HCT116 (cell line): Measurements from ENCODE around the gene HOXD8. TPM values are rescaled to one million over a fixed set of nuclear protein-coding genes. Genes with fewer than 3 reads are reported as not detected.

Experiments used
- ATAC-seq: fragments of 200-7000 bp; cut with Tn5 transposase; 2 replicates; pipeline ENCODE4 v1.9.1; 2020; ENCODE audit warnings: mild to moderate bottlenecking, moderate library complexity
- BruUV-seq: library from RNA; stranded (reverse); fragments of 400-500 nt; replicated peaks from 2 replicates; lab custom pipeline; 2021; lab: Mats Ljungman, UMichigan
- CTCF ChIA-PET: fragments of 300-600 bp; sonication (Branson Sonifier 250); formaldehyde crosslinking; loops from one replicate; lab custom pipeline; 2021; ENCODE audit warnings: antibody characterized with exemption; lab: Charles Lee
- POLR2A ChIA-PET: fragments of 300-600, 350-600 bp; sonication (Branson Sonifier 250); formaldehyde crosslinking; loops from one replicate; lab custom pipeline; 2021; ENCODE audit warnings: antibody characterized with exemption; lab: Charles Lee
- RAD21 ChIA-PET, 2 experiments: fragments of 300-600 bp; sonication (Branson Sonifier 250); formaldehyde crosslinking; loops; one replicate each; lab custom pipeline; 2023; ENCODE audit warnings: low total read pairs in 2 of 2; ENCODE audit not compliant: uncharacterized antibody in 2 of 2, unreplicated experiment in 2 of 2, low non-redundant PET in 1 of 2; lab: Charles Lee
- DNase-seq: peaks from one replicate; pipeline ENCODE4 v3.0.0-alpha.2; 2010; ENCODE audit warnings: low read depth, low spot score
- H2AFZ ChIP-seq: fragments of 200-600 bp; shearing (Covaris generic), sonication (generic); 2 replicates; pipeline ENCODE4 v1.6.1; 2017; ENCODE audit warnings: low read depth, mixed run types, mixed read lengths, antibody characterized with exemption, low read length; ENCODE audit not compliant: poor library complexity, severe bottlenecking
- H3K27ac ChIP-seq: 2 replicates; pipeline ENCODE4 v1.5.1; 2012; ENCODE audit warnings: low read depth, low read length
- H3K27me3 ChIP-seq: fragments of 200-600 bp; sonication (generic); 2 replicates; pipeline ENCODE4 v1.6.1; 2016; ENCODE audit warnings: mixed run types, low read length, mixed read lengths; ENCODE audit not compliant: insufficient read depth
- H3K36me3 ChIP-seq, 2 experiments: fragments of 200-500 bp in 1 of 2; fragments of 200-600 bp in 1 of 2; sonication (Bioruptor generic) in 1 of 2; sonication (generic) in 1 of 2; 2 replicates each; pipeline versions ENCODE4 v1.5.1 to v1.6.1; 2014 to 2016; ENCODE audit warnings: low read length in 2 of 2, inconsistent platforms in 1 of 2, mixed read lengths in 1 of 2, mixed run types in 1 of 2; ENCODE audit not compliant: insufficient read depth in 2 of 2, control insufficient read depth in 1 of 2
- H3K4me1 ChIP-seq, 2 experiments: fragments of 200-600 bp in 1 of 2; sonication (generic) in 1 of 2; 2 replicates each; pipeline versions ENCODE4 v1.5.1 to v1.6.1; 2012 to 2017; ENCODE audit warnings: low read length in 2 of 2, inconsistent platforms in 1 of 2, mild to moderate bottlenecking in 1 of 2, mixed read lengths in 1 of 2, mixed run types in 1 of 2, moderate library complexity in 1 of 2; ENCODE audit not compliant: insufficient read depth in 2 of 2, control insufficient read depth in 1 of 2
- H3K4me2 ChIP-seq: fragments of 200-600 bp; sonication (generic); 2 replicates; pipeline ENCODE4 v1.6.1; 2017; ENCODE audit warnings: mixed run types, low read length, mixed read lengths
- H3K4me3 ChIP-seq, 2 experiments: fragments of 200-600 bp in 1 of 2; sonication (generic) in 1 of 2; replicated peaks in 1 of 2; 2 replicates each; pipeline ENCODE4 v1.5.1; 2011 to 2016; ENCODE audit warnings: low read length in 2 of 2, control low read depth in 1 of 2, low read depth in 1 of 2, mild to moderate bottlenecking in 1 of 2, mixed read lengths in 1 of 2, mixed run types in 1 of 2
- H3K79me2 ChIP-seq: fragments of 200-600 bp; sonication (generic); 2 replicates; pipeline ENCODE4 v1.6.1; 2017; ENCODE audit warnings: mild to moderate bottlenecking, mixed run types, low read length, moderate library complexity, mixed read lengths; ENCODE audit not compliant: insufficient read depth
- H3K9ac ChIP-seq: fragments of 200-600 bp; sonication (generic); 2 replicates; pipeline ENCODE4 v1.6.1; 2016; ENCODE audit warnings: low read length, mixed read lengths
- H3K9me2 ChIP-seq: fragments of 200-600 bp; sonication (generic), shearing (Covaris generic); 2 replicates; pipeline ENCODE4 v1.6.1; 2017; ENCODE audit warnings: mixed run types, mild to moderate bottlenecking, moderate library complexity; ENCODE audit not compliant: insufficient read depth
- H3K9me3 ChIP-seq, 2 experiments: fragments of 200-500 bp in 1 of 2; fragments of 200-600 bp in 1 of 2; sonication (Bioruptor generic) in 1 of 2; sonication (generic) in 1 of 2; 2 replicates each; pipeline ENCODE4 v1.6.1; 2014 to 2017; ENCODE audit warnings: low read length in 2 of 2, mixed read lengths in 2 of 2, inconsistent platforms in 1 of 2, low read depth in 1 of 2, mild to moderate bottlenecking in 1 of 2, mixed run types in 1 of 2, moderate library complexity in 1 of 2; ENCODE audit not compliant: control insufficient read depth in 1 of 2, insufficient read depth in 1 of 2
- H4K20me1 ChIP-seq: fragments of 200-600 bp; sonication (generic), shearing (Covaris generic); 2 replicates; pipeline ENCODE4 v1.6.1; 2017; ENCODE audit warnings: mixed run types, mild to moderate bottlenecking, moderate library complexity; ENCODE audit not compliant: insufficient read depth
- ATF3 ChIP-seq: IDR thresholded peaks from 2 replicates; pipeline ENCODE4 v1.6.1; 2012
- EZH2 ChIP-seq: fragments of 200-600 bp; sonication (generic); IDR thresholded peaks from 2 replicates; pipeline ENCODE4 v1.6.1; 2017; ENCODE audit warnings: antibody characterized with exemption, mixed run types
- JUND ChIP-seq: IDR thresholded peaks from 2 replicates; pipeline ENCODE4 v1.6.1; 2012
- SP1 ChIP-seq: IDR thresholded peaks from 2 replicates; pipeline ENCODE4 v1.6.1; 2012; ENCODE audit warnings: low read depth
- SRF ChIP-seq: IDR thresholded peaks from 2 replicates; pipeline ENCODE4 v1.6.1; 2012; ENCODE audit warnings: low read depth
- YY1 ChIP-seq: IDR thresholded peaks from 2 replicates; pipeline ENCODE4 v1.6.1; 2011; ENCODE audit warnings: low read length, low read depth, moderate library complexity, mild to moderate bottlenecking; ENCODE audit not compliant: insufficient replicate concordance; ENCODE audit errors: extremely low read depth
- ZBTB33 ChIP-seq: IDR thresholded peaks from 2 replicates; pipeline ENCODE4 v1.6.1; 2011; ENCODE audit warnings: mild to moderate bottlenecking, low read length, moderate library complexity; ENCODE audit not compliant: insufficient replicate concordance; ENCODE audit errors: extremely low read depth
- ZFX ChIP-seq: fragments of 450-650 bp; IDR thresholded peaks from 2 replicates; pipeline ENCODE4 v1.6.1; 2017
- intact Hi-C: fragments of 100-400 bp; cut with micrococcal nuclease; formaldehyde crosslinking; loops from 2 replicates; pipeline ENCODE4 v1.10.0; 2022
- total RNA-seq: library from RNA; stranded (reverse); gene quantifications from one replicate; pipeline ENCODE4 v1.2.1, GENCODE V29; 2021; ENCODE audit not compliant: unreplicated experiment

Gene HOXD8
- total RNA-seq, 1 experiment from 2014 or later: 6.0 TPM

GRCh38 chr2:176127774-176128072, 1.8 kb upstream of the HOXD8 start:
- no peaks in the 10 kb centered on the region for H3K36me3 ChIP-seq
- H3K9ac ChIP-seq: no peak overlapping the region
- no peaks in the 10 kb centered on the region for H3K9me2 ChIP-seq
- no peaks in the 10 kb centered on the region for H3K9me3 ChIP-seq
- RAD21 ChIA-PET: interaction anchor here in 1 of 2 experiments (0.6 to 1.5 kb wide), 2 partner anchors 327 to 1013 kb away, joined by 3 read pairs; no protein-coding TSS in a partner anchor
- peak overlapping the region; percentile 51; the same call in 1 of the 2 replicates for H3K4me2 ChIP-seq
- POLR2A ChIA-PET: interaction anchor here (0.7 to 1.9 kb wide), 5 partner anchors 41 to 1035 kb away, joined by 3 to 5 read pairs (median 4); no protein-coding TSS in a partner anchor
- DNase-seq (no peak), ATAC-seq (no peak)
- no peaks in the 10 kb centered on the region for H3K27me3 ChIP-seq
- H3K4me1 ChIP-seq: peaks cover 6 to 17% of the 10 kb centered on the region in 2 experiments; a peak in 3 of 4 replicates
- intact Hi-C loops: loop anchor here (1.0 to 5.0 kb wide), 7 partner anchors 511 to 1630 kb away; no protein-coding TSS in a partner anchor
- BruUV-seq: no TSS peak
- no peak for TF ChIP-seq SRF
- no peak for TF ChIP-seq EZH2
- no peak for TF ChIP-seq ZBTB33
- H3K27ac ChIP-seq: no peak overlapping the region
- no peak overlapping the region for H3K4me3 ChIP-seq
- peak overlapping the region; percentile 70 for H2AFZ ChIP-seq
- H4K20me1 ChIP-seq: no peaks in the 10 kb centered on the region
- CTCF ChIA-PET: interaction anchor here (0.8 to 3.9 kb wide), 22 partner anchors 9 to 1036 kb away, joined by 3 to 36 read pairs (median 7); no protein-coding TSS in a partner anchor
- H3K79me2 ChIP-seq: no peaks in the 10 kb centered on the region

- CTCF ChIA-PET: interaction anchor here (1.0 to 3.9 kb wide), 10 partner anchors 318 to 1020 kb away, joined by 3 to 36 read pairs (median 16); no protein-coding TSS in a partner anchor
- no peaks in the 10 kb centered on the region for H3K9me3 ChIP-seq
- H4K20me1 ChIP-seq: no peaks in the 10 kb centered on the region
- POLR2A ChIA-PET: interaction anchor here (0.7 to 1.9 kb wide), 5 partner anchors 40 to 1034 kb away, joined by 3 to 5 read pairs (median 4); no protein-coding TSS in a partner anchor
- H3K27me3 ChIP-seq: no peaks in the 10 kb centered on the region
- BruUV-seq: no TSS peak
- RAD21 ChIA-PET: no interaction called here
- peaks cover 6 to 17% of the 10 kb centered on the region in 2 experiments; a peak in 3 of 4 replicates for H3K4me1 ChIP-seq
- H3K4me2 ChIP-seq: peak overlapping the region; percentile 84; the same call in 1 of the 2 replicates
- ATAC-seq (no peak), DNase-seq (no peak)
- no peaks in the 10 kb centered on the region for H3K36me3 ChIP-seq
- no peak overlapping the region for H3K9ac ChIP-seq
- no peaks in the 10 kb centered on the region for H3K9me2 ChIP-seq
- no peak overlapping the region for H3K27ac ChIP-seq
- intact Hi-C loops: loop anchor here (5.0 kb wide), 3 partner anchors 704 to 1629 kb away; no protein-coding TSS in a partner anchor
- no peak overlapping the region for H3K4me3 ChIP-seq
- no peak for TF ChIP-seq ATF3
- TF ChIP-seq JUND: no peak
- TF ChIP-seq ZFX: no peak
- no peak for TF ChIP-seq YY1
- no peak for TF ChIP-seq SP1
- TF ChIP-seq SRF: no peak
- H3K79me2 ChIP-seq: no peaks in the 10 kb centered on the region
- no peak overlapping the region for H2AFZ ChIP-seq
These were observed 1.1 kb upstream of the HOXD8 start for GRCh38 chr2:176128172-176128981.
